Measurements from ENCODE around the gene LRRC18. TPM values are rescaled to one million over a fixed set of nuclear protein-coding genes. Genes with fewer than 3 reads are reported as not detected.

The LRRC18 gene
- total RNA-seq, 1 donor from 2014 or later, result not detected

DNA sequence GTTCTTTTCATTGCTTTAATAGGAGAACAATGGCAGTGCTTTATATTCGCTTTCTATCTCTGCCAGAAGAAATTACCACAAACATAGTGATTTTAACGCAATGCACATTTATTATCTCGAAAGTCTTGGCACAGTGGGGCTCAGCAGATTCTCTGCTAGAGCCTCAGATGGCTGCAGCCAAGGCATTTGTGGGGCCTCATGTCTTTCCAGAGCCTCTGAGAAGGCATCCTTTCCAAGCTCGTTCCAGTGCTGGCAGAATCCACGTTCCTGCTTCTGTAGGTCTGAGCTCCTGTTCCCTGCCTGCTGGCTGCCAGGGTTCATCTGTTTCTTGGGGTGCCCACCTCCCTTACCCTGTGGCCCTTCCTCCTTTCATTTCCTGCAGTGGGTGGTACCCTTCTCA lies 60.2 kb downstream of the LRRC18 start:
- Histone ChIP-seq H3K4me3 (no peak overlapping the region), H3K4me1 (no peaks in the 10 kb centered on the region), H3K27me3 (no peaks in the 10 kb centered on the region), H3K27ac (no peak overlapping the region), H3K36me3 (no peaks in the 10 kb centered on the region), H3K9me3 (no peaks in the 10 kb centered on the region)
- no peak for DNase-seq (ENCODE audit: low spot score in 2 of 2)
- intact Hi-C loops (cut with DNase I), result no loop called here
- TF ChIP-seq, protein P1, sequence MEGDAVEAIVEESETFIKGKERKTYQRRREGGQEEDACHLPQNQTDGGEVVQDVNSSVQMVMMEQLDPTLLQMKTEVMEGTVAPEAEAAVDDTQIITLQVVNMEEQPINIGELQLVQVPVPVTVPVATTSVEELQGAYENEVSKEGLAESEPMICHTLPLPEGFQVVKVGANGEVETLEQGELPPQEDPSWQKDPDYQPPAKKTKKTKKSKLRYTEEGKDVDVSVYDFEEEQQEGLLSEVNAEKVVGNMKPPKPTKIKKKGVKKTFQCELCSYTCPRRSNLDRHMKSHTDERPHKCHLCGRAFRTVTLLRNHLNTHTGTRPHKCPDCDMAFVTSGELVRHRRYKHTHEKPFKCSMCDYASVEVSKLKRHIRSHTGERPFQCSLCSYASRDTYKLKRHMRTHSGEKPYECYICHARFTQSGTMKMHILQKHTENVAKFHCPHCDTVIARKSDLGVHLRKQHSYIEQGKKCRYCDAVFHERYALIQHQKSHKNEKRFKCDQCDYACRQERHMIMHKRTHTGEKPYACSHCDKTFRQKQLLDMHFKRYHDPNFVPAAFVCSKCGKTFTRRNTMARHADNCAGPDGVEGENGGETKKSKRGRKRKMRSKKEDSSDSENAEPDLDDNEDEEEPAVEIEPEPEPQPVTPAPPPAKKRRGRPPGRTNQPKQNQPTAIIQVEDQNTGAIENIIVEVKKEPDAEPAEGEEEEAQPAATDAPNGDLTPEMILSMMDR (IDR thresholded peaks at IDR 0.05), result no peak

DNA sequence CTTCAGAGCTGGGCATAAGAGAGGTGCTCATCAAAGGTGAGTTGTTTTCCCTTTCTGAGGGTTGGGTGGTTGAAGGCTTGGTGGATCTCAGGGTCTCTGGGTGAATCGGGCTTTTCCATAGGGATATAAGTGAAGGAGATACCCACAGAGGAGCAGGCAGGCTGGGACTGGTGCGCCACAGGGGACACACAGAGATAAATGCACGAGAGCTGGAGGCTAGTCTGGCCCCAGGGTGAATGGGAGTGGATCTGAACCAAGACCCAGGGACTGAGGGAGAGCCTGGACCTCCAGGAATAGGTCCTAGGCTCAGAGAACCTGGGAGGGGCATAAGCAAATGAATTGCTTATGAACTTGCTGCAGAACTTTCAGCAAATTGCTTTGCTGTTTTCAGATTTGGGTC lies 61.5 kb downstream of the LRRC18 start:
- TF ChIP-seq, protein P1 (IDR thresholded peaks at IDR 0.05), result no peak
- H3K27me3 ChIP-seq, result no peaks in the 10 kb centered on the region
- no peak overlapping the region for H3K4me3 ChIP-seq
- intact Hi-C loops (cut with DNase I), result no loop called here
- H3K4me1 ChIP-seq, result no peaks in the 10 kb centered on the region
- no peaks in the 10 kb centered on the region for H3K36me3 ChIP-seq
- H3K9me3 ChIP-seq, result no peaks in the 10 kb centered on the region
- DNase-seq (ENCODE audit: low spot score in 2 of 2), result no peak
- H3K27ac ChIP-seq, result no peak overlapping the region

DNA sequence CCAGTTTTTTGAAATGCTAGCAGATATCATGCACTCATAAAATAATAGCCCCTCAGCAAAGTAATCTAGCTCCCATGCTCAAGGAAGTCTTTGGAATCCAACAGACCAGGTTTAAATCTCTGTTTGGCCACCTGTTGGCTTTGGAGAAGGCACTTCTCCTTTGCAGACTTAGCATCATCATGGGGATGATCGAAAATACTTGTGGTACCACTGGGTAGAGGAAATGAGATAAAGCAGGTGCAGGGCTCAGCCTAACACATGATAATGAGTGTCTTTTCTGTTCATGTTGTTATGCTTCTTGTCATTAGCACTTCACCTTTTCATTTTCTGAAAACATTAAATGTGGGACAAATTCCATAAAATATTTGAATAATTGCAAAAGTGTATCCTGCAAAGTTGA lies 67.4 kb downstream of the LRRC18 start:
- TF ChIP-seq, protein P1 (IDR thresholded peaks at IDR 0.05), result no peak
- no peak for DNase-seq (ENCODE audit: low spot score in 2 of 2)
- H3K9me3 ChIP-seq, result no peaks in the 10 kb centered on the region
- no peaks in the 10 kb centered on the region for H3K36me3 ChIP-seq
- no peaks in the 10 kb centered on the region for H3K4me1 ChIP-seq
- no peak overlapping the region for H3K27ac ChIP-seq
- intact Hi-C loops (cut with DNase I), result no loop called here
- H3K4me3 ChIP-seq, result no peak overlapping the region
- H3K27me3 ChIP-seq, result no peaks in the 10 kb centered on the region

Other genes starting within 250 kb of the LRRC18 start
- 17.7 TPM for gene VSTM4, start 175.7 kb upstream of the LRRC18 start, total RNA-seq
- not detected for gene FAM170B, start 194.2 kb upstream of the LRRC18 start, total RNA-seq
- 82.3 TPM for gene TMEM273, start 248.6 kb upstream of the LRRC18 start, total RNA-seq

Data from ascending aorta (tissue), 2 donors.